GM18861 (cell line): ENCODE data around the gene IL17RA.

Experiments used
- ATAC-seq: cut with Tn5 transposase; IDR thresholded peaks from one replicate; pipeline ENCODE4 v1.9.1; 2021; ENCODE audit not compliant: unreplicated experiment

Gene IL17RA

DNA sequence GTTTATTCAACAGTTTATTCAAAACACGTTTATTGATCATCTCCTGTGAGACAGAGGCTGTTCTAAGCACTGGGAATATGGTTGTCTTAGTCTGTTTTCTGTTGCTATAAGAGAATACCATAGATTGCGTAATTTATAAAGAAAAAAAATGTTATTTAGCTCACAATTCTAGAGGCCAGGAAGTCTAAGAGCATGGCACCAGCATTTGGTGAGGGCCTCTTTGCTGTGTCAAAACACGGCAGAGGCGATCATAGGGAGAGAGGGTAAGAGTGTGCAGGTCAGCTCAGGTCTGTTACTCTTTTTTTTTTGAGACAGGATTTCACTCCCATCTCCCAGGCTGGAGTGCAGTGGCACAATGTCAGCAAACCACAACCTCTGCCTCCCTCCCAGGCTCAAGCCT lies 5.2 kb upstream of the IL17RA start:
- no peak for ATAC-seq

DNA sequence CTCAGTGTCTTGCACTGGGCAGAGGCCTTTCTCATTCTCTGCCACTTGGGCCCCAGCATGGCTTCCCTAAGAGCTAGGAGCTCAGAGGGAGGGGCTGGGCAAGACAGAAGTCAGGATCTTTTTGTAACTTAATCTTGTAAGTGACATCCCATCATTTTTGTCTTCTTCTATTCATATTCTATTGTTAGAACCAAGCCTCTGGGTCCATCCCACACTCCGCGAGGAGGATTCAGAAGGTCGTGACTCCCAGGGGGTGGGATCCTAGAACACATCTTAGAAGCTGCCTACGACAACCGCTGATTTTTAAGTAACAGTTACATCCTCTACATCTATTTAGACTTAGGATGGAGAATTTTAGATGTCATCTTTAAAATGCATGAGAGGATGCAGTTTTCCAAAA lies 1.5 kb upstream of the IL17RA start:
- ATAC-seq: no peak

DNA sequence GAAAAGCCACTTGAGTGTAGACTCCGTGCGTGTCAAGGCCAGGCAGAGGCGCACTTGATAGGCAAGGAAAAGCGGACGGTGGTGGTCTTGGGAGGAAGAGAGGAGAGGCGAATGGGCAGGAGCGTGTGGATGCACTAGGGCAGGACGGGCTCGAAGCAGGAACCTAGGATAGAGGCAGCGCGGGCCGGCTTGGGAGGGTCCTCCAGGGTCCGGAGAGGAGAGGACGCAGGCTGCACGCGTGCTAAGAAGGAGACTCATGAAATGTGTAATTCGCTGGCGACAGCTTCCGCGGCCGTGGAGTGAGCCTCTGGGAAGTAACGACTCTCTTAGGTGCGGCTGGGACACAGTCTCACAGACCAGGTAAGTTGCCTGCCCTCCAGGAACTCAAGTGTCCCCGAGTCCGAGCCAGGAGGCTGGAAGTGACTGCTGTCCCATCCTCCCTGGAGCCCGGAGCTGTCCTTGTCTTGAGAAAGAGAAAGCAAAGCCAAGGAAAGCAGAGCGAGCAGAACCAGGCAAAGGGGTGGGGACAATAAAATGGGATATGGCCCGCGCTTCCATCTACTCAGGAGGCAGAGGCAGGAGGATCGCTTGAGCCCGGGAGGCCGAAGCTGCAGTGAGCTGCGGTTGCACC lies 874 bp upstream of the IL17RA start:
- no peak for ATAC-seq

DNA sequence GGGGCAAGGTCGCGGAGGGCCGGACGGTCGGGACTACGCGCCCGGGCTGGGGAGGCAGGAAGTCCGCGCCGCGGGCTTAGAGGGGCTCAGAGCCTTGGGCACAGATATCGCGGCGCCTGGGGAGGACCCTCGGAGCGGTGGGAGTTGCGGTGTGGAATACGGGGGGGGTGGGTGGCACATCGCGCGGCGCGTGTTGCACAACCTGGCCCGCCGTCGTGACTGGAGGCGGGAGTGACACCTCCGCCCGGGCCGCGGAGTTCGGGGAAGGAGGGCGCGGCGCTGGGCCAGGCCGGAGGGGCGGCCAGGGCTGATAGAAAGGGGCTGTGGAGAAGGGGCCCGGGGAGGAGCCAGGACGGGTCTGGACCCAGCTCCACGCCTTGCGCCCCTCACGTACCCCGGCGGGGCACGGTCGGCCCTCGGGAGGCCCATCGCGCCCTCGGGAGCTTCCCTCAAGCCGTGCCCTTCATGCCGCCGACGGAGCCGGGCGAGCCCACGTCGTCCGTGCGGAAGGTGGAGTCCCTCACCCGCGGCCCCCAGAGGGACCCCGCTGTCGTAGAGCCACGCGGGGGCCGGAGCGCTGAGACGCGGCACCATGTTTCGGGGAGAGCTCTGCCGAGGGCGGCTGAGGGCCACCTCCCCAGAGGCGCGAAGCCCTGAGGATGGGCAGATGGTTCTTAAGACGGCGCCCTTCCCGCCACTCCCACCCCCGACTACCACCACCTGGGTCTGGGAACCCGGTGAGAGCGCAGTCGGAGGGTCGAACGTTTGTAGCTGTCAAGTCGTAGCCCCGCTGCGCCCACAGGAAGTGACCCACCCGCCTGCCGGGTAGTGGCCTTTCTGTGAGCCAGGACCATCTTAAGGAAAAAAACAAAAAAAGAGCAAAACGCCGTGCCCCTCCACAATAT lies 729 bp downstream of the IL17RA start:
- ATAC-seq: no peak

DNA sequence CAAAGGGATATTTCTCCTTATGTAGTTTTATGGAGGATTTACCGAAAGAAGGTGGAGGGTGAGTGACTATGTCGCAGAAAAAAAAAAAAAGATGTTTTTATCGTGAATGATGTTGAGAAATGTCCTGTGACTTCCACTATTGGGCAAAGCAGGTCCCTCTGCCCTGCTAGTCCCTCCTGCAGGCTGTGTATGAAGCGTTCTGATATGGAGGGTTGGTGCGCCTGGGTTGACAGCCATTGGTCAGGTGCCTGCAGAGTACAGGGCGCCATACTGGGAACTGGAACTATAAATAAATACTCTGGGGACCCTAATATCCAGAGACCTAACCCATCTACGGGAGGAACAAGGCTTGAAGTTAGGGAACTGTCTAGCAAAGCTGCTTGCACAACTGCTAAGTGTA lies 1.5 kb downstream of the IL17RA start:
- no peak for ATAC-seq

DNA sequence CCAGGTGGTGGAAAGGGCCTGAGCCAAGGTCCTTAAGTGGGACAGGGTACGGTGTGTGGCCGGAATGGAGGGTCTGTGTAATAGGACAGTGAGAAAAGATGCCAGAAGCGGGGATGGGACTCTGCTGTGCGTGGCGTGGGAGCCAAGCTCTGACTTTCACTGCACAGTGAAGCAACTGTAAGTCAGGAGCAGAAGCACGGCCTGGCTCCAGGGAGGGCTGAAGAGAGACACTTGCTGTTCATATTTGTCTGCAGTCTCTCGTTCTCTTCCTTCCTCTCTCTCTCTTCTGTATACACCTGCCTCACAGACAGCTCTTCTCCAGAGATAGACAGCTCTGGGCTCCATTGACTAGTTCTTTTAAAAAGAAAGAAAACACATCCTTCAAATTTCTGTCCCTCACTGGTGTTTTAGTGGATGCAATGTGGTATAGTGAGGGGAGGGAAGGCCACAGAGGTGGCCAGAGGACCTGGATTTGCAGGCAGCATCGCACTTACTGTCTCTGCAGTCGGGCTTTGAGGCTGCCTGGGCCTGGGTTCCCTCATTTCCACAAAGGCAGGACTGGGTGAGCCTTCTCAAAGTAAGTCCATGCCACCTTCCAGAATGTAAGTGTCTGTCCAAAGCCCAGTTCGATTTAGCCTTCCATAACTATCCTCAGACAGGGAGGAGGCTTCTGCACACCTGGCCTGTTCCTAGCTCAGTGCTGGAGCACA lies 2.1 kb downstream of the IL17RA start:
- no peak for ATAC-seq

DNA sequence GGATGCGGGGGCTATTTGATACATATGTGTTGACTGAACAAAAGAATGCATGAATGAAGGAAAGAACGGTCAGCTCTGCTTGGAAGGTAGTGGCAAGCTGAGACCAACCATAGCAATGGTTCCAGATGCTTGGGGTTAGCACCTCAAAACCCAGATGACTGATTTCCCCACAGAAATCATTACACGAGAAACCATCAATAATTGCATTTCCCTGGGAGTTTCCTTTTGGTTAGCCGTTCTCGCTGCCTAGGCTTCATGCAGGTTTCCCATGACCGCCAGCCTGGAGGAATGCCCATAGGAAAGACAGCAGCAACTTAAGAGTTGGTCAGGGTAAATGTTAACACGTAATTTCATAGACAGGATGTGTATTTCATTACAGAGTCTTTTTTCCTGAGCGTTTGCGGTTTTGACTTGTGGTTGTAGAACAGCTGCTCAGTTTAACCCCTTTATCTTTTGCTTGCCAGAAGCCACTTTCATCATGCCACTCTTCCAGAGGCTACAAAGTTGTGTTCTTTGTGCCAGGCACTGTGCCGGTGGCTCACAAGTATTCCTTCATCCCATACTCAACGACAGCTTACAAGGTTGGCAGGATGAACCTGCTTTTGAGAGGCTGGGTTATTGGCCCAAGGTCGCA lies 2.8 kb downstream of the IL17RA start:
- ATAC-seq: peak; percentile 48

DNA sequence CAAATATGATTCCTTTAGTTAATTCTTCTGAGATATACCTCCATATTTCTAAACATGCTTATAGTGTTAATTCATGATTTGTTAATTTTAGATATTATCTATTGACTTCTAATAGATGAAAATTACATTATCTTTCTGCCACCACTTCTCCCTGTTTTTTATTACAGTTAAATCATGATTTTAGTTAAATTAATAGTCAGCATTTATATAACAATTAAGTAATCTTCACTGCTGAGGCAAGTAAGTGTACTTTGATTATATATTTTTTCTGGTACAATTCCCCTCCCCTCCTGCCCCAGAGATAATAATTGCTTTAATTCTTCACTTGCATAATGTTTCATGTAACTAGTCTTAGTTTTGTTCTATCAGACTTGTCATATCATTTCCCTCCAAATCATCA lies 5.8 kb downstream of the IL17RA start:
- ATAC-seq: no peak

DNA sequence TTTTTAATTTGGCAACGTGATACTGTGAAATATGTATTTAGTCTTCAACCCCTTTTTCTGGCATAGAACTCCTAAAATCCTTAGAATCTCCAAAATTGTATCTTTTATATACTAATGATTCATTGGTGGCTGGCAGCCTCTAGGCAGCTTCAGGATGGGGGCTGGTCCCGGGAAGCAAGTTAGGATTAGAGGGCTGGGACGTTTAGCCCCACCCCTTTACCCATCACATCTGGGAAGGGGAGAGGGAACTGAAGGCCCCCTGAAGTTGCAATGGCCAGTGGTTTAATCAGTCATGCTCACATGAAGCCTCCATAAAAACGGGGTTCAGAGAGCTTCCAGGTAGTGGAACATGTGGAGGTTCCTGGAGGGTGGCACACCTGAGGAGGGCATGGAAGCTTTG lies 7.1 kb downstream of the IL17RA start:
- ATAC-seq: no peak

DNA sequence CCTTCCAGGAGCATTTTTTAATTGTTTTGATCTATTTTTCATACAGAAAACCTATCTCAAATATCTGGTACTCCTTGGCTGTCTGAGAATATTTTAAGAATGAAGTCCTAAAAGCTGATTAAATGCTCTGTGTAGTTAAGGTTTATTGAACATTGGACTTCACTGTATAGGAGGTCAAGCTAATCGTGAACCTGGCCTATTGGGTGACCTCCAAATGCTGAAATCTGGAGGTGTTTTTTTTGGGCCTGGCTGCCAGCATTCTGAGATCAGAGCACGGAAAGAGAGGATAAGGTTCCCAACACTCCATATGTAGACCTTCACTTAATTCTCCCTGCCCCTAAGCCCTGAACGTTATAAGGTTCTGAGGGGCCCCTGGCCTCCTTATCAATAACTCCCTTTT lies 8.3 kb downstream of the IL17RA start:
- no peak for ATAC-seq

DNA sequence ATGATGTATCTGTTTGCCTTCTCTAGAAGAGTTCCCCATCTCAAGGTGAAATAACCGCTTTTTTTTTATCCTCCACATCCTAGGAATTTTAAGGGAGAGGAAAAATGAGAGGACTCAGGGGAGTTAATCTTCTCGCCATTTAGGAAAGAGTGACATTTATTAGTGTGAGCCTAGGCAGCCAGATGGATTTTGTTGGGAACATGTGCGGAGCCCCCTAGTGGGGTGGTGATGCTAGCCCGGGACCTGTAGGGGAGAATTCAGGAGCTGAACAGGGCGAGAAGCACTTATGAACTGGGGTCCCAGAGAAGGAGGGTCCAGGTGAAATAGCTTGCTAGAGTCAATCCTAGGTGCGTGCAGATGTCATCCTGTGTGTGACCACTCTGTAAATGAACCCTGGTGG lies 10.7 kb downstream of the IL17RA start:
- no peak for ATAC-seq

DNA sequence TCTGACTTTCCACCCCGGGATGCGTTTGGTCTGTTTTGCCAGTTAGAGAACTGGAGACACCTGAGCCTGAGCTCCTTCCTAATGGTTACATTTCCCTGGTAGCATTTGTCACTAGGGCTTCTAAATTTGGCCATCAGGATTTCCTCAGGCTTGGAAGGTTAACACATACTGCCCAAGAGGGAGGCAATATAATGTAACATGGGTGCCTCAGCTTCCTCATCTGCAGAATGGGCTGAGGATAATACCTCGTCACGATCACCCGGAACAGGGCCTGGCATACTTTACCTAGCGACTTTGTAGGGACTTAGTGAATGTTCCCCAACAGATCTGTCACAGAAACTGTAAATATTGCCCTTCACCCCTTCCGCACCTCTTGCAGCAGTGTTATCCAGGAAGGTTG lies 11.3 kb downstream of the IL17RA start:
- no peak for ATAC-seq

DNA sequence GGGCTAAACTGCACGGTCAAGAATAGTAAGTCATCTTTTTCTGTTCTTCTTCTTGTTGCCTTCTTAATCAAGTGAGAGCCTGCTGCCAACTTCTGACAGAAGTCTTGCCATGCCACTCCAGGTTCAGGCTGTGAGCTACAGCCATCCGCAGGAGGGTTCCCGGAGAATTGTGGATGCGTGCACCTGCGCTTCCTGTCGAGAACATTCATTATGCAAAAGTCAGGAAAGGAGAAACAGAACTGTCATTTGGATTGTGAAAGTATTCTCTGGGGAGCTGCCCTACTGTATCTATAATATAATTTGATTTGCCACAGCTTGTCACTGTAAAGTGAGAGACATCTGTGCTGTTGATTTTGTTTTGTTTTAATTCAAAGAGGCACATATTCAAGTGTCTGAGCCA lies 12.3 kb downstream of the IL17RA start:
- ATAC-seq: no peak

DNA sequence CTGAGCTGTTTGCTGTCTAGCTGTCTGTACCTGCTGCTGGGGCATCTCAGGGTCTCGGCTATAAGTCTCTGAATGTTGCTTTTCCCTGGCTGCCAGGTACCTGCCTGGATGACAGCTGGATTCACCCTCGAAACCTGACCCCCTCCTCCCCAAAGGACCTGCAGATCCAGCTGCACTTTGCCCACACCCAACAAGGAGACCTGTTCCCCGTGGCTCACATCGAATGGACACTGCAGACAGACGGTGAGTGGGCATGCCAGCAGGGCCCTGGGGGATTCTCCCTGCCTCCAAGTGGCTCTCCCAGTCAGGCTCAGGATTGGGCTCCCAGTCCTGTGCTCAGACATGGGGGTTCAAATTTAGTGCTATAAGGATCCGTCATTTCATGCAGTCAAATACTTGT lies 12.9 kb downstream of the IL17RA start:
- ATAC-seq: no peak

DNA sequence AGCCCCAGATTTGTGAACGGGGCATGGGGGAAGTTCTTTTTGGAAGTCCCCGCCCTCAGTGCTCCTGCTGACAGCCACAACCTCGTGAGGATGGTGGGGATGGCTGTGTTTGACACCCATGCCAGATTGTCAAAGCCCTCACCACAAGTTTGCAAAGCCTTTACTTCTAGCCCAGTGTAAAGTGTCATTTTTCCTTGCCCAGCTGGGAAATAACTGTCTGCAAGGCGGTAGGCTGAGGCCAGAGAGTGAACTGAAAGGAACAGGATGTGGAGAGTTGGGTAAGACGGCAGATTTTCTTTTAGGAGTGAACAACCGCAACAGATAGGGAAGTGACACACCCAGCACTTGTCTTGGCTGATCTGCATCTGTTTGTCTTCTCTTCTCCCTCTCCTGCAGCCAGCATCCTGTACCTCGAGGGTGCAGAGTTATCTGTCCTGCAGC lies 13.6 kb downstream of the IL17RA start:
- ATAC-seq: no peak

DNA sequence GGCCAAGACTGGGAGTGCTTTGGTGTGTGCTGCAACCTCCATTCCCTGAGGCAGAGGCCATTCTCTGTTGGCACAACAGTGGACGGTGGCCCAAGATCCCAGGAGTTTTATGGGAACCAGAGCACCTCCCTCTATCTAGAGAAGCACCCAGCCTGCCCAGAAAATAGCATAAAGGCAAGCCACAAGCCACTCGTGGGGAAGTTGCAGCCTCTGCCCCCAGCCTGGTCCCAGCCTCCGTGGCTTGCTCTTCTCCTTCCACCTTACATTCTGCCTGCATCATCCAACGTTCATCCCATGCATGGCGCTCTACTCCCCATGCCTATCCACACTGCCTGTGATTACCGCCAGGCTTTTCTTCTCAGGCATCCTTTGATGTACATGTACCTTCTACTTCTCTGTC lies 15.8 kb downstream of the IL17RA start:
- ATAC-seq: no peak

DNA sequence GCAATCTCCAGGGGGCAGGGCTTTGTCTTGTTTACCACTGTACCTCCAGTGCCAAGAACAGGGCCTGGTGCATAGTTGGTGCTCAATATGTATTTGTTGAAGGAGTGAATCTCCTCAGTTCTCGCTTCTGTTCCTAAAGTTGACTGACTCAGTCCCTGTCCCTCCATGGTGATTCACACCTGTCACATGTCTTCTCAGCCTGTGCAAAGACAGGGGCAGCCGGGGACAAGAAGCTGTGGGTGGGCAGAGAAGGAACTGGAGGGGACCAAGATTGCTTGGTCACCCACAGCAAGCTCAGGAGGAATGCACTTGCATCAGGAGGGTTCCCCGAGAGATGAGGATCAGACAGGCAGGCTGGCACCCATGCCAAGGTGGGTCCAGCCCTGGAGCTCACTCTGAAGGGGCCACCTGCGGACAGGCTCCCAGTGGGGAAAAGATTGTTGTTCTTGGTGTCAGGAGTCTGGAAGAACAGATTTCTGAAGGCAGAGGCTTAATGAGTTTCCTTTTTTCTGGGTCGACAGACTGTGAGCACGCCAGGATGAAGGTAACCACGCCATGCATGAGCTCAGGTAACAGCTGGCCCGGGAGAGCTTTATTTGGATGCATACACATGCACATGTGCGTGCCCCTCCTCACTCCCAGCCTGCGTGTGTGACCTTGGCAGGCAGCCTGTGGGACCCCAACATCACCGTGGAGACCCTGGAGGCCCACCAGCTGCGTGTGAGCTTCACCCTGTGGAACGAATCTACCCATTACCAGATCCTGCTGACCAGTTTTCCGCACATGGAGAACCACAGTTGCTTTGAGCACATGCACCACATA lies 16.9 kb downstream of the IL17RA start:
- ATAC-seq: no peak

DNA sequence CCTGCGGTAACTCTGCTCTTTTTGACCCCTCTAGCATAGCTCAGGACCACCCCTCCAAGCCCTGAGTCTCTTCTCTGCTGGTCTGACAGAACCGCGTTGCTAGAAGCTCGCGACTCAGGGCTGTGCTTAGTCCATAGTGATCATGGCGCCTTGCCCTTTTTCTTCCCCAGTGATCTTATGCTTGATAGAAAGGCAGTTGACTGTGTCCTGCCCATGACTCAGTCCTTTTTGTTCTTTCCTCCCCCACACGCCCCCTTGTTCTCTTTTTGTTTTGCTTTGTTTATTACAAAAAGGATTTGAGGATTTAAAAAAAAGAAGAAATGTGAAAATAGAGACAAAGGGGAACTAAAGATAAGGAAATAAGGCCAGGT lies 17.5 kb downstream of the IL17RA start:
- ATAC-seq: no peak

DNA sequence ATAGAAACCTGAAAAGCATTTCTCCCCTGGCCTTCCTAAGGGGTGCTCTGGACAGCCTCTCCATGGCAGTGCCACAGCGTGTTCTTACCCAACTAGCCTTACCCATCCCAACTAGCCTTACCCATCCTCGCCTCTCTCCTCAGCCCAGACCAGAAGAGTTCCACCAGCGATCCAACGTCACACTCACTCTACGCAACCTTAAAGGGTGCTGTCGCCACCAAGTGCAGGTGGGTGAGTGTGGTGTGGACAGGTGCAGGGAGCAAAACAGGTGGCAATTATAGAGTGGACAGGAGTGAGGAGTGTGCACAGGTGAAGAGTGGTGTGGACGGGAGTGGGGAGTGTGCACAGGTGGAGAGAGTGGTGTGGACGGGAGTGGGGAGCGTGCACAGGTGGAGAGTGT lies 18.6 kb downstream of the IL17RA start:
- ATAC-seq: no peak

DNA sequence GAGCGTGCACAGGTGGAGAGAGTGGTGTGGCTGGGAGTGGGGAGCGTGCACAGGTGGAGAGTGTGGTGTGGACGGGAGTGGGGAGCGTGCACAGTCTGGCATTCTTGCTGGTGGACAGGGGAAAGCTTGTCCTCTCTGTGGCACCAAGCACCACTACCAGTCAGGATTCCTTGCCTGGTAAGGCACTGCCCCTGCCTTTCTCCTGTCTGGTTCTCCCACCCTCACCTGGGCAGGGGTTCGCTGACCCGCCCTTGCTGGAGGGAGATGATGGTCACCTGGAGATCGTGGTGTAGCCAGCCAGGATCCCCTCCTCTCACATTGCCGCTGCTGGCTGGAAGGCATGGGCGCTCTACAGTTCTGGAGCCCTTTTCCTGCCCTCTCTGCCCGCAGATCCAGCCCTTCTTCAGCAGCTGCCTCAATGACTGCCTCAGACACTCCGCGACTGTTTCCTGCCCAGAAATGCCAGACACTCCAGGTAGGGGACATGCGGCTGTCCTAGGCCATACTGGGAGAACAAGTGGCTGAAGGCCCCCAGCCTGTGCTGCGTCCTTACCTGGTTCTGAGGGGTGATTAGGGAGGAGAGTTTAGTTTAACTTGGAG lies 19.6 kb downstream of the IL17RA start:
- no peak for ATAC-seq
